HG02943 (cell line): ENCODE results near the gene UROC1.

Experiments used
- ATAC-seq: cut with Tn5 transposase; IDR thresholded peaks from one replicate; pipeline ENCODE4 v1.9.1; 2021; ENCODE audit warnings: mild to moderate bottlenecking, low read depth, moderate library complexity; ENCODE audit not compliant: unreplicated experiment

The UROC1 gene

DNA sequence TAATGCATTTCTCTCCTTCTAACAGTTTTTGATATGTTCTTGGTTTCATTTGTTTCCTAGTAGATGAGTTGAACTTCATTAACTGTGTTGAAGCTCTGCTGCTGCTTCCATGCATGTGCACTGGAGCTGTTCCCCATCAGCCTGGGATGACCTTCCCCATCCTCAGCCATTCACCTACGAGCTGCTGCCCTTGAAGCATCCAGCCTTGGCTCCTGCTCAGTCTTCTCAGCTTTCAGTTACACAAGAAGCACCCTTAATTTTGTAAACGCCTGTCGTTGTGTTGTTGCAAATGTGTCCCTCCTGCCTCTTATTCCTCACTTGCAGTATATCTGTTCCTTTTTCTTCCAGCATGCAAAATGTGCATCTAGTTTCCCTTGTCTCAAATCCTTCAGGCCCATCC lies 33.4 kb downstream of the UROC1 start:
- ATAC-seq = no peak

DNA sequence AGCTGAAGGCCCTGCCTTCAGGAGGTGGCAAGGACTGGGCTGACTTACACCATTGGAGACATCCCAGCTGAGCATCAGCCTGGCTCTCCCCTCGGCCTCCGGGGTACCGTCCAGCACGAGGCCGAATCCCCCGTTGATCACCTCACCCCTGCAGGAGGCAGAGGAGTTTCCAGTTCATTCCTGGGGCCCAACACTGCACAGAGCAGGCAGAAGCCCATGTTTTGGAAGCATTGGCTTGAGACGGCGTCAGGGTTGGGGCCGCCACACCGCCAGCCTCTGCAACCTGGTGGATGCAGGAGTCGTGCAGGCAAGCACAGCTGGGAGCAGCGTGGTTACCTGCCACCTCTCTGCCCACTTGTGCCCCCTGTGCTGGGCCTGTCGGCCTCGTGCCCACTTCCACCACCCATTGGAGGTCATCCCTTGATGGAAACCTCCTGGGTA lies 34.2 kb downstream of the UROC1 start:
- no peak for ATAC-seq

DNA sequence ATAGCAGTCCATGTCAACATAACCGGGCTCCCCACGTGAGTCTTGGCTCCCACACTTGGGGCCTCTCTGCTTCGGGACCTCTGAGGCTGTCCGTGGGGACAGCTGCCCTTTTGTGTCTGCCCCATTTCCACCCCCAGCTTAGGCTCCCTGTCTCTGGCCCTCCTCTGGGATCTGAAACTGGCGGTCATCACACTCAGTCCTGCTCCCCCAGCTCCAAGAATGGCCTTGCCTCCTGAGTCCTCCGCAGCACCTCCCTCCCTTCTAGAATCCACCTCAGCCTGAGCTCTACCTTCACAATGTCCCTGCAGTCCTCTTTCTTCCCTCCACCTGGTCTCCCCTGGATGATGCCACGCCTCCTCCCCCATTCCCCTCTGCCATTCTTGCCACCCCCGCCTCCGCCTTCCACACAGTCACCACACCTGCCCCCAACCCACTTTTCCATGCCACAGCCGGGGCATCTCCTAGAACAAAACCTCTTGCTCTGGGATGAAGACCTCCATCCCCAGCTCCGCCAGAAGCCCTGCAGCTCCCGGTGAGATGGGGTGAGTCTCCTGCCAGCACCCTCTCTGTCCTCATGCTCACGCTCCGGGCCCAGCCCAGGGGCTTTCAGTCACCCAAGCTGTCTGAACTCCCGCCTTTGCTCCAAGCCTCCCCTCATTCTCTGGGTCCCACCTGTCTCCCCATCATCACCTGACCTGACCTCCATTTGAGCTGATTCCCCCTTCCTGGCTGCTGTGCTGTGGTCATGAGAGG lies 34.9 kb downstream of the UROC1 start:
- no peak for ATAC-seq

DNA sequence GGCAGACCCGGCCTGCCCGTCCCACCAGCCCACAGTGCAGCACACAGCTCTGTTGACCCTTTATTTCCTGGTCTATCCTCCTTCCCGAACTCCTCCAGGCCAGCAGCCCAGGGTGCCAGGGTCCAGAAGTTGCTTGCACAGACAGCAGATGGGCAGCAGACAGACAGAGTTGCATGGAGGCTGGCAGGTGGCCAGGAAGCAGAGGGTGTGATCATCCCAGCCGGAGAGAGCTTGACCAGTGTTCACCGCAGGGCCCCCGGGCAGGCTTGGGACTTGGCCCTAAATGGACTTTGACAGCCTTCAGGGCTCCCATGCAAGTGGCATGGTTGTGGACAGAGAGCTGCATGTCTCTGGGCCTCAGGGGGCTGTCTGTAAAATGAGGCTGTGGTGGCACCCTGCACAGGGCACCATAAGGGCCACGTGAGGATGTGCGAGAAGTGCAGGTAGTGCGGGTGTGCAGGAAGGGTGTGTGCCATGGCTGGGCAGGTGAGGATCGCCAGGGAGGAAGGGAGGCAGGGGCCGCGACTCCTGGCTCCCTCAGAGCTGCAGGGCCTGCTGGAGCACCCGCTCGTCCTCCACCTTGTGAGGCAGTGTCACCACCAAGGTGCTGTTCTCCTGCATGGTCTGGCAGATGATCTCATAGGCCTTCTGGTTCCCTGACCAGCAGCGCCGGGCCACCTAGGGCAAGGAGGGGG lies 35.6 kb downstream of the UROC1 start:
- no peak for ATAC-seq

DNA sequence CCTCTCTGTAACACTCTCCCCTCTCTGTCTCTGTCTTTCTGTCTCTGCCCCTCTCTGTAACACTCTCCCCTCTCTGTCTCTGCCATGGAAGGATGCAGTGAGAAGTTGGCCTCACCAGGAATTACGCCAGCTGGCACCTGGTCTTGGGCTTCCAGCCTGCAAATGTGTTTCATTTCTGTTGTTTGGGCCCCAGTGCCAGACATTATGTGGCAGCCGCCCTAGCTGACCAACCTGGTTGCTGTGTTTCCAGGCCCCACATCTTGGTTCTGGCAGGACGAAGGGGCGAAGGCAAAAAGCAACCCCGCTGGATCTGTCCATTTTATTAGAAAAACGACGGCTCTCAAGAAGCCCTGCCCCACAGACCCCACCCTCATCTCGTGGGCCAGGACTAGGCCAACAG lies 36.7 kb downstream of the UROC1 start:
- ATAC-seq = no peak

DNA sequence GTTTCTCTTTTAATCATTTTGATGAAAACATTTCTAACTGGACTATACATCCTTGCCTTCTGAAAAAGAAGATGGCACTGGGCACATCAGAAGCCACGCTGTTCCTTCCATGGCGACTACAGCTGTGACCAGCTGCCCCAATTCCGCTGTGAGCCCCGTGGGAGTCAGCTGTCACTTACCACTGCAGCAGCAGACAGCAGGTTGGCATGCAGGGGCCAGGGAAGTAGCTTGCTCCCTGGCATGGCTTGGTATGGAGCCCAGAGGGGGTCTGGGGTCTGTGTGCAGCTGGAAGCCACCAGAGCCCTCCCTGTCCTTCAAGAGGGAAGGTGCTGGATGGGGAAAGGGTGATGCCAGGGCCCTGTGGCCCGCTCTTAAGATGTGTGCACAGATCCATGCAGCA lies 37.4 kb downstream of the UROC1 start:
- ATAC-seq = no peak

DNA sequence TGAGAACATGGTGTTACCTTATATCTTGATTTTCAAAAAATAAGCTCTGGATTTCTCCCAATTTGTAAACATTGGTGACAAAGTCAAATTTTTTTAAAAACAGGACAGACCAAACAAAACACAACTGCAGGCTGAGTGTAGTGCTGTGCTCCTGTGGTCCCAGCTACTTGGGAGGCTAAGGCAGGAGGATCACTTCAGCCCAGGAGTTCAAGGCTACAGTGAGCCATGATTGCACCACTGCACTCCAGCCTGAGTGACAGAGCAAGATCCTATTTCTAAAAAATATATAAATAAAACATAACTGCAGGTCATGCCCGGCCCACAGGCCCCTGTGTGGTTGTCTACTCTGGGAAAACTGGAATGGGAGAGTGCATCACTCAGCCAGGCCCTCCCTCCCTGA lies 37.9 kb downstream of the UROC1 start:
- no peak for ATAC-seq

DNA sequence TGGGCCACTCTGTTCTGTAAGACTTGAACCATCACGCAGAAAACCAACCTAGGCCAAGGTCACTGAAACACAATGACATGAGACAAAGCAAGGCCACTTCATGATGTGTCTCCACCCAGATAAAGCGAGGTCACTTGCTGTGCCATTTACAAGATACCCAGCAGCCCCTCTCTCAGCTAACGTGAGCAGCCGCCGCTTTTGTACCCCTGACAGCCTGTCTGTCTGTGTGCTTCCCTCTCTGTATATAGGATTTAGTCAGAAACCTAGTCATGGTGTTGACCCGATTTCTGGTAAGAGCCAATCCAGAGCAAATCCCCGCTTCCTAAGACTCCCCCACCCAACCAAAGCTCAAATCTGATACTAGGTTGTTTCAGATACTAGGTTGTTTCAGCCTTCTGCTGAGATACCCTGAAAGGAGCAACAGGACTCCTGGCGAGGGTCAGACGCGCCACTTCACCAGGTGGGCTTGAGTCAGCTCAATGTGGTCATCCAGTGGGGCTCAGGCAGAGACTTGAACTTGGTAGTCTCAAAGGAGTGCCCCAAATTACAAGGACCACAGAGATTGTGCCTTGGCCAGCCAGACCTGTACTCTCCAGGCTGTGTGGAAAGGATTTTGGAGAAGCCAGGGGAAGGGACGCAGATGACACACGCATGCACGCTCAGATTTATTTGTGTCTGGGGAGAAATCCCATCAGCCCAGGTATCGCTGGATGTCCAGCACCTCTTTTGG lies 38.8 kb downstream of the UROC1 start:
- ATAC-seq = no peak

DNA sequence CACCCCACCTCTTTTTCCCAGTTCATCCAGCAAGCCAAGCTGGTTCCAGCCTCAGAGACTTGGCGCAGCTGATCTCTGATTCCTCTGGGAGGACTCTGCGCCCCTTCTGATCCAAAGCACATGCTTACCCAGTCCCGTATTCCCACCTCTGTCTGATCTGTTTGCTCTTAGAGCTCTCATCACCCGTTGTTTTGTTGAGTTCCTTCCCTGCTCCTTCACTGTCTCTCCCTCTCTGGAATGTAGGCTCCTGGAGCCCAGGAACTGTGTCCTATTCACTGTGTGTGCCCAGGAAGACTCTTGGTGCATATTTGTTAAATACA lies 40.6 kb downstream of the UROC1 start:
- ATAC-seq = no peak

DNA sequence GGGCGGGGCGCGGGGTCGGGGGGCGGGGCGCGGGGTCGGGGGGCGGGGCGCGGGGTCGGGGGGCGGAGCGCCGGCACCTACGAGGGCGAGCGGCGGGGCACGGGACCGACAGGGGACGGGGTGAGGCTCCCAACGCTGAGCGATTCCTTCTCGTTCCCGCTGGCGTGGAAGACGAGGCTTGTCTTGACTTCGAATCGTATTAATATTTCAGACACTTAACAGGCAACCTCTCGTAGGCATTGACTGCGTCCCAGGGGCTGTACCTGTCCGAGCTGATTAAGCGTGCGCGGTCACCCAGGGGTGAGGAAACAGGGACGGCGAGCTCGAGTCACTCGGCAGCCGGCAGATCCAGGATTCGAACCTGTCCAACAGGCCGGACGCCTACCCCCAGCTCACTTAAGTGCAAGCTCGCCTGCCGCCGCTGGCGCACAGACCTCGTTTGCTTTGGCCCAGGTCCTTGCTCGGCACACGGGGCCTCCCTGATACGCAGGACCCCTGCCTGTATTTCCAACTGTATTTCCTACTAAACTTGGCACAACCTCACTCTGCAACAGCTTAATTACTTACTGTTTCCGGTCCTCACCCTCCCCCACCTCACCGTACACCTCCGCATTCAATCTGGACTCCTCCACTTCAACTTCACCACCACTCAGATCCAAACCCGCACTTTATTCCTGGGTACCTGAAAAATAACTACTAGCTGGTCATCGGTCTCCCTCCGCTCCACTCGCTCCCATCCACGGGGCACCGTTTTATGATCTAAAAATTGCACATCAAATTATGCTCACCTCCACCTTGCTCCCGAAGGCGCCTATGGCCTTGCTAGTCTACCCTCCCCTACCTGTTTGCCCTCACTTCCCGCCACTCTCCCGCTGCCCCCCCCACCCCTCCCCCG lies 41.2 kb downstream of the UROC1 start:
- ATAC-seq = peak; percentile 27

DNA sequence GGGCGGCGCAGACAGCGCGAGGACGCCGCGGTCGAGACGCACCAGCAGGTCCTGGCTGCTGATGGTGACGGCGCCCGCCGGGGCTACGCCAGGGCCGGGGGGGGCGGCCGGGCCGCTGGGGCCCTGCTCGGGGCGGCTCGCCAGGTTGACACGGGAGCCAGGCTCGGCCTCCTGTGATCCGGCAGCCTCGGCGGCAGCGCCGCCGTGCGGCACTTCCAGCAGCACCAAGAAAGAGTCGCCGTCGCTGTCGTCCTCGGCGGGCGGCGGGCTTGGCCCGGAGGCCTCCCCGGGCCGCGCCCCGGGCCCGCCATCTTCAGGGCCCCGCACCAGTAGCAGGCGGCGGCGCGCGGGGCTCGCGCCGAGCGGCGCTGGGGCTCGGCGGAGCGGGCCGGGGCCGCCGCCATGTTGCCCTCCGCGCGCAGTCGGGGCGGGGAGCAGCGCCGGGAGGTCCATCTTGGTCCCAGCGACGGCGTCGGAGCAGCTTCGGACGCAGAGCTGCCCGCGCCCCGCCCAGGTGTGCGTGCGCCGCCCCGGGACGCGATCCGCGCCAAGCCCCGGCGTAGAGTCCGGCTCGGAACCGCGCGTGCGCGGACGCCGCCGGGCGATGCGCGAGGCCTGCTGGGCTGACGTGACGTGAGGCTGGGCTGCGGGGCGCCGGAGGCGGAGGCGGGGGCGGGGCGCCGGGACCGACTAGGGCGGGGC lies 42.0 kb downstream of the UROC1 start, which contains the start of gene ZXDC:
Gene ZXDC, minus strand, starts transcription at position 479 of the 702 bp plus-strand sequence. Its CDS starts 26 bp downstream, at position 453.
- ATAC-seq = peak; percentile 72

DNA sequence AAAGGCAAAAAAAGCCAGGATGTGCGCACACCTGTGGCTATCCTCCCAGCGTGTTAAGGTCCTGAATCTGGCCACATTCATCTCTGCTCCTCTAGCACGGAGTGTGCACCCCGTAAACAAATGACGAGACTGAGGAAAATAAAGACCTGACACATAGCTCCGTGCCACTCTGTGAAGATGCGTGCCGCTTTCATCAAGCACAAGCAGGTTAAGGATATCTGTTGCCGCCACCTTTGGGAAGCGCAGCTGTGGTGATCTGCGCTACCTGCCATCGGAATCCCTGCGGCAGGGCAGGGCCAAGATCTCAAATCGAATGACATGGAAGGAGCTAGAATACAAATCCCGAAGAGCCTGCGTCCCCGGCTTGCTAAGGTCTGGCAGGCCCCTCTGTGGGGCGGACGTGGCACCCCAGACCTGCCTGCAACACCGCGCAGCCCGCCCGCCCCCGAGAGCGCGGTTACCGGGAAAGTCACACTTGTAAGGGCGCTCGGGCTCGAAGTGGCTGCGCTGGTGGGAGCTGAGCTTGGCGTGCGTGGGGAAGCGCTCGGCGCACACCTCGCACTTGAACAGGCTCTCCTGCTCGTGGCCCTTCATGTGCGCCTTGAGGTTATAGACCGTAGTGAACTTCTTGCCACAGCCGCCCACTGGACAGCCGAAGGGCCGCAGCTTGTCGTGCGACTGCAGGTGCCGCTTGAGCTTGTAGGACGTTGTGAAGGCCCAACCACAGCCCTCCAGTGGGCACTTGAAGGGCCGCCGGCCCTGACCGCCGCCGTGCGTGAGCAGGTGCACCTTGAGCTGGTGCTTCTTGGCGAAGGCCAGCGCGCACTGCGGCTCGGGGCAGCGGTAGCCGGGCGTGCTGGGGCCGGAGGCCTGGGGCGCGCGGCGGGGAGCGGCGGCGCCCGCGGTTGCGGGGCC lies 42.8 kb downstream of the UROC1 start:
- peak; percentile 20 for ATAC-seq

DNA sequence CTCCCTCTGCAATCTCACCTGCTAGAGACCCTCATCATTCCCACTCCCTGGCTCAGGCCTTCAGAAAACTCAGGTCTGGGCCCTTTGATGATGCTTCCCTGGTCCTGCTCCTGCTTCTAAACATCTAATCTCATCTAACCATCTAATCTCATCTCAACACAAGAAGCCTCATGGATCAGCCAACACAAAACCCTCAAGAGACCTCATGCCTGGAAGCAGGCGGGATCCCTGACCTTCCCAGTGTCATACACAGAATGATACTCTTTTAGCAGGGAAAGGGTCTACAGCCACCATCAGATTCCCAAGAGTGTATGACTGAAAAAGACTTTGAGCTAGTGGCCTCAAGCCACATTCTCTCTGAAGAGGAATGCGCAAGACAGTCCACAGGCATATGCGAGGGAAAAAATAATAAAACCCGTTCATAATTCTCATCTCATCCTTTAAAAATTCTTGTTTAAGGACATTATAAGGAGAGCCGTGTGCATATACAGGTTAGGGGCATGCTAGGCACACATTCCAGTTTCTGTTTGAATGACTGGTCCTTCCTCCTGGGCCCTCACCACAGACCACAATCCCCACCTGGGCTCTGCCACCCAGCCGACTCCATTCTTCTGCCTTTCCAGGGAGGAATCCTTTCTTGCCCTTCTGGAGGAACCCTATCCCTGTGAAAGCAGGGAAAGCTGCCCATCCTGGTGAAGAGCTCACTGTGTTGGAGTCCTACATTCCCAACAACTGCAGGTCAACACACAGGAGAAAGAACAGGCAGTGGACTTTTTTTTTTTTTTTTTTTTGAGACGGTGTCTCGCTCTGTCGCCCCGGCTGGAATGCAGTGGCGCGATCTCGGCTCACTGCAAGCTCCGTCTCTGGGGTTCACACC lies 44.0 kb downstream of the UROC1 start:
- ATAC-seq = no peak

DNA sequence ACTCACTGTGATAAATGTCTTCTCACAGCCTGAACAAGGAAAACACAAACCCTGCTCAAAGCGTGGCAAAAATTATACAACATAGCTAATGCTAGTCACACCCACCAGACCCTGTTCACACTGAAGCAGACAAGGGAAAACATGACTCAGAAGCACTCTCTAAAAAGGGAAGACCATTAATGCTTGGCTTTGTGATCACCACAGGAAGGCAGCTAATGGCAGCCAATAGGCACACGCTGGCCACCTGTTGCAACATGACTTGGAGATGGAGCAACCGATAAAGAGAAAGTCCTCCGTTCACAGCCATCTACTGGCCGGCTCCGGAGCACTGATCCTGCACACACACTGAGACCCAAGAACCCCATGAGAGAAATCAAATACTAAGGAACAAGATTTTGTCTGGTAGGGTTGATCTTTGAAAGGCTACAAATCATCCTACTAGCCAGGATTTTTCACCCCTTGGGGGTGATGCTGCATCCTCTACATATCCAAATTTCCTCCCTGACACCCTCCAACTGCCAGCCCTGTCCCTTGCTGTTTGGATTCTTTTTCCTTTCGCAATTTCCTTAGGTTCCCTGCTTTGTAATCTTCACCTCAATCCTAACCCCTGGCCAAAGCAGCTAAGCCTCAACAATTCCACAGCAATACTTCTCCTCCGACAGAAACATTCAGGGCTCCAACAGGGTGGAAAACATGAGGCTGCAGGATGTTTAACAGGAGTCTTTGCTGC lies 45.1 kb downstream of the UROC1 start:
- ATAC-seq = no peak

DNA sequence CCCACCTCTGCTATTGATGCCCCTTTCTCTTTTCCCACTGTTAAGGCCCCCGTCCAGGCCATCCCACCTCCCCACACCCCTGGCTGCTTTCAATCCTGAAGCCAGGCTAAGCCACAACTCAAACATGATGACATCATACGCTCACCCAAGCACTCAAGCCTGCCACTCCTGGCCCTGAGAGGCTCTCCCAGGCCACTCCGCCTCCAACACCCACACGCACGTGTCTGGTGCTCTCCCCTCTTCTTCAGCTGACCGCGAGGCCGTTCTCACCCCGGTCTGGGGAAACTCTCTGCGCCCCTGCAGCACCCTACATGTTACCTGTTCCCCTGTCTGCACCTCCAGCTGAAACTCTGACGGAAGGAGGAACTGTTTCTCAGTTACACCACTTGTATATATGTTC lies 48.1 kb downstream of the UROC1 start:
- no peak for ATAC-seq

DNA sequence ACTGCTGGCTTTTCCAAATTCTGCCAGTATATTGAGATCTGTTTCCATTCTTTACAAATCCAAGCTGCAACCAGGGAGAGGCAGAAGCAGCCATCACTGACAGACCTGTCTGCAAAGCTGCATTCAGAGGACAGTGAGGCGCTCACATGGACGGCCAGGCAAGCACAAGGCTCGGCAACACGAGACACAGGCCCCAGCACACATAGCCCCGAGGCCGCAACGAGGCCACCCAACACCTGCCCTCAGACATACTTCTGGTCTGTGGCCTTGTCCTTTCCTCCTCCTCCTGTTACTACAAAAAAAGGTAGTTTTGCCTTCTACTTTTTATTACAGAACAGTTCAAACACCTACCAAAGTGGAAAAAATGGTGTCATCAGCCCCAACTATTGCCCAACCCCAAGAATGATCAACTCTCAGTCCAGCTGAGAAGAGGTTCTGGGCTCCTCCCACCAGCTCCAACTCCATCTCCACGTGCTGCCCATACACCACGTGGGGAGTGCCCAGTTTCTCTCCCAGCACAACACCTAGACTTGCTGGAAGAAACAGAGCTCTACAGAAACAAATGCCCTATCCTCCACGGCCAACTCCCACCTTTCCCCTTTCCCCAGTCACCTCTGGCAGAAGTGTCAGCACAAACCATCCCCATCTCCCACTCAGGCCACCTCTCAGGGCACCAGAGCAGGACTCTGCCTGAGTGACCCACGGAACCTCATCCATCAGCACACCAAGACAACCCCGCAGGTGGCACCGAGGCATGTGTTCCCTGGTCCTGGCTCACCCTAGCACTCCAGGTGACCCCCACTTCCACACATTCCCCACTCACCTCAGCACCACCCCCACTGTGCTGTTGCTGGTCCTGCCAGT lies 49.3 kb downstream of the UROC1 start:
- no peak for ATAC-seq
